CD4-positive, alpha-beta T cell treated with Interleukin-6 for 4 hours (primary cell): ENCODE results near the gene MYOC.
"Not testable (repeated sequence)": the region's sequence is repeated elsewhere in the genome, so short reads cannot be mapped to it uniquely, and the experiment has no call there.

Experiments used
- DNase-seq: peaks from one replicate; pipeline ENCODE4 v3.0.0-alpha.2; 2020; ENCODE audit warnings: mixed read lengths

The MYOC gene

DNA sequence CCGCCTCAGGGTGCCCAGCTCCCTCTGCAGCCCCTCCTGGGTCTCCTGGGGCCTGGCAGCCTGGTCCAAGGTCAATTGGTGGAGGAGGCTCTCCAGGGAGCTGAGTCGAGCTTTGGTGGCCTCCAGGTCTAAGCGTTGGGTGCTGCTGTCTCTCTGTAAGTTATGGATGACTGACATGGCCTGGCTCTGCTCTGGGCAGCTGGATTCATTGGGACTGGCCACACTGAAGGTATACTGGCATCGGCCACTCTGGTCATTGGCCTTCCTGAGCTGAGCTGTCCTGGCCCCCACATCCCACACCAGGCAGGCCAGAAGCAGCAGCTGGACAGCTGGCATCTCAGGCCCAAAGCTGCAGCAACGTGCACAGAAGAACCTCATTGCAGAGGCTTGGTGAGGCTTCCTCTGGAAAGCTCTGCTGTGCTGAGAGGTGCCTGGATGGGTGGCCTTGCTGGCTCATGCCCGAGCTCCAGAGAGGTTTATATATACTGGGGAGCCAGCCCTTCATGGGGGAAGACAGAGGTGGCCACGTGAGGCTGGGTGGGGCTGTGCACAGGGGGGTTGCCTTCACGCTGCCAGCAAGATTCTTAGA is at the start of gene MYOC:
TSS of gene MYOC (minus strand) at position 455 of the 589 bp plus-strand sequence. CDS start at position 378, 77 bp downstream.
- no peak for DNase-seq

DNA sequence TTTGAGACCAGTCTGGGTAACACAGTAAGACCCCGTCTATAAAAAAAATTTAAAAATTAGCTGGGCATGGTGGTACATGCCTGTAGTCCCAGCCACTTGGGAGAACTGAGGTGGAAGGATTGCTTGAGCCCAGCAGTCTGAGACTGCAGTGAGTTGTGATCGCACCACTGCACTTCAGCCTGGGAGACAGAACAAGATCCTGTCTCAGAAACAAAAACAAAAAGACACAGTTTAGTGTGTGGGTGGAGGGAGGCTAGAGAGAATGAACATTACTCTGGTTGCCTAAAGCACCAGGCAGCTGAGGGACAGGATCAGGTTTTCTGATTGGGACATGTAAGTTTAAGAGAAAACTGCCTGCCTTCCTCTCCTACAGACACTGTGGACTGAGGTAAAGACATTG is 47.0 kb upstream of the MYOC start:
- DNase-seq: no peak

DNA sequence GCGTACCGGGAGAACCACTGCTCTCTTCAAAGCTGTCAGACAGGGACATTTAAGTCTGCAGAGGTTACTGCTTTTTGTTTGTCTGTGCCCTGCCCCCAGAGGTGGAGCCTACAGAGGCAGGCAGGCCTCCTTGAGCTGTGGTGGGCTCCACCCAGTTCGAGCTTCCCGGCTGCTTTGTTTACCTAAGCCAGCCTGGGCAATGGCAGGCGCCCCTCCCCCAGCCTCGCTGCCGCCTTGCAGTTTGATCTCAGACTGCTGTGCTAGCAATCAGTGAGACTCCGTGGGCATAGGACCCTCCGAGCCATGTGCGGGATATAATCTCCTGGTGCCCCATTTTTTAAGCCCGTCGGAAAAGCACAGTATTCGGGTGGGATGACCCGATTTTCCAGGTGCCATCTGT is 43.3 kb upstream of the MYOC start:
- not testable (repeated sequence) for DNase-seq

DNA sequence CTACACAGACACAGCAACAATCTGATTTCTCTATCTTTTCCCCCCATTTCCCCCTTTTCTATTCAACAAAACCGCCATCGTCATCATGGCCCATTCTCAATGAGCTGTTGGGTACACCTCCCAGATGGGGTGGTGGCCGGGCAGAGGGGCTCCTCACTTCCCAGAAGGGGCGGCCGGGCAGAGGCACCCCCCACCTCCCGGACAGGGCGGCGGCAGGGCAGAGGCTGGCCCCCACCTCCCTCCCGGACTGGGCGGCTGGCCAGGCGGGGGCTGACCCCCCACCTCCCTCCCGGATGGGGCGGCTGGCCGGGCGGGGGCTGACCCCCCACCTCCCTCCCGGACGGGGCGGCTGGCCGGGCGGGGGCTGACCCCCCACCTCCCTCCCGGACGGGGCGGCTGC is 41.1 kb upstream of the MYOC start:
- not testable (repeated sequence) for DNase-seq

DNA sequence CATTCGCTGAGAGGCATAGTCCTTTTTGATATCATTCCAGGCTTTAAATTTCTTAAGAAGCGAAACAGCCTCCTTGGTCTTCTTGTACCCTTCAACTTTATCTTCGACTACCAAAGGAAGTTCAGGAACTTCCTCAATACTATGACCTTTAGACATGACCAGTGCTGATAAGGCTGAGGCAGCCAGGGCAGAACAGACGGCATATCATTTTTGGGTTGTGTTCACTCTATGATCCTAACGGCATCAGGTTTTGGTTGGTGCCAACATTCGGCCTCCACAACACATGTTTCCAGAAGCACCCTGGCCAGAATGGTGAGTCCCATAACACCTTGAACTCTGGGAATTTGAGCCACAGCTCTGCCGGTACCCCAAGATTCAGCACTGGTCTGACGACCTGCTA is 31.4 kb upstream of the MYOC start:
- no peak for DNase-seq

DNA sequence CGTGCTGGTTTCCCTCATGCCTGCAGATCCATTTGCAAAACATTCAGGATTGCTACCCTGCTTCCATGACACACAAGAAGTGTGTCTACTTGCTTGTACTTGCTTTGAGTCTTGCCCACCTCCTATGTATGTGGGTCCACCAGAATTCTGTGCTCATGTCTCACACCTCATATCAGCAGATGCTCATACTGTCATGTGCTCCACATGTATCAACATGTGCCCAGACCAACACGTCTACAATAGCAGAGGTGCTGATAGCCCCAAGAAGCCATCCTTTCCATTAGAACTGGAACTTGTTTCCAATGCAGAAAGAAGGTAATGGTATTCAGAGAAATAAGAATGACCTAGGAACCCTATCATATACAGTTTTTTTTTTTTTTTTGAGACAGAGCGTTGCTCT is 27.9 kb upstream of the MYOC start:
- DNase-seq: no peak

DNA sequence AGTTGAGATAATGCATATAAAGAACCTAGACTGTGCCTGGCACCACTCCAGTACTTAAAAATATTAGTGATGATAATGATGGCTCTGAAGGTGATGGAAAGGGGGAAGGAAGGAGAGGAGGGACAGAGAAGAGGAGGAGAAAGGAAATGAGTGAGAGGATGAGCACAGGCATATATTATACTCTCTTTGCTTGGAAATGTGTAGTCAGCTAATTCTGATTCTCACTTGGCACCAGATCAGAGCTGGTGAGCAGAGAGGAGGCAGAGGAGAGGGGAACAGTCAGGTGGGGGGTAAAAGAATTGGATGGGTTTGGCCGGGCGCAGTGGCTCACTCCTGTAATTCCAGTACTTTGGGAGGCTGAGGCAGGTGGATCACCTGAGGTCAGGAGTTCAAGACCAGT is 24.3 kb upstream of the MYOC start:
- DNase-seq: no peak

DNA sequence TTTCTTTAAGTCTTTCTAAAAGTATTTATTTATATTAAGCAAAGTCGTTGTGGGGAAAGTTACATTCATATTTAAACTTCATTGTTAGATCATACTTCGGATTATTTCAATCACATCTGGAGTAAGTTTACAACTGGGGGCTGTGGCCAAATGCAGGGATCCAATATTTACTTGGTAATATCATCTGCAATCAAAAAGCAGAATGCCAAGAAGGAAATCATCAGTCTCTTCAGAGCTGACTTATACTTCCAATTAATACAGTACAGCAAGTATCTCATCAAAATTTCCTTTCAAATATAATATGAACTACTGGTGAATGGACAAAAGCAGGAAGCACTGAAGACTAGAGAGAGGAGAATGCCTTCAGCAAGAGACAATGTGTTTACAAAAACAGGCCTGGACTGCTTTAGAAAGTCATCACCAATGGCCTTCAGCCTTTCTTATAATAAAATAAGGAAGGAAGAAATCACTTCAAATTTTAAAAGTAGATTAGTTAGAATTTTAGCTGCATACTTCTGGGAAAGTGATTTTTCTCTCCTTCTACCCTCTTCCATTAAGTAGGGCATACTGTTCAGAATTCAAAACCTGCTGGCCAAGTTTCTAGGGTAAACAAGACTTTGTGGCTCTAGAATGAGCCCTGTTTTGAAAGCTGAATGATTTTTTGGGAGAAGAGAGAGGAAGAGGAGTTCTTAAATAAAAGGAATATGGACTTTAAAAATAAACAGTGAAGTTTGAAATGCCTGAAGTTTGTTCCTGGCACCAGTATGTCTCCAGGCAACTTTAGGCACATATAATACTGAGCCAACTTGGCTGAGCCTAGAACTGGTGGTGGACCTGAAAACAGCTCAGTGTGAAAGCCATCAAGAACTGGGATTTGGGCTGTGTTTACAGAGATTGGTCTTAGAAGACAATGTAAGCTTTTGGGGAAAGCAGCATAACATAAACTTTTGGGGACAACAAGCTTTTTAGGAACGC is 22.2 kb upstream of the MYOC start:
- no peak for DNase-seq

DNA sequence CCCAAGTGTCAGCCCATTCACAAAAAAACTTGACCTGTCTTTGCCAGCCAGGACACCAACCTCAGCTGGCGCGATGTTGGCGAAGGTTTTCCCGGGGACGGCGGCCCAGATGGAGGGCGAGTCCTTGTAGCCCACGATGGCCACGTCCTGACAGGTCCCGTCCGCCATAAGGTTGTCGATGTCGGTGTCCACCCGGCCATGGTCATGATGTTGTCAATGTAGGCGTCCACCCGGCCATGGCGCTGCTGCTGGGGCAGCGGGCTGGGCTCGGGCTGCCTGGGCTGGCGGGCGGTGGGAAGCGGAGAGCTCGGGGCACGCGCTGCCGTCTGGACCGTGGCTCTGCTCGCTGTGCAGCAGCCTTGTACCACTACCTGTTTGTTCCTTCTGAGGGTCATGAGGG is 18.3 kb upstream of the MYOC start:
- DNase-seq: no peak

DNA sequence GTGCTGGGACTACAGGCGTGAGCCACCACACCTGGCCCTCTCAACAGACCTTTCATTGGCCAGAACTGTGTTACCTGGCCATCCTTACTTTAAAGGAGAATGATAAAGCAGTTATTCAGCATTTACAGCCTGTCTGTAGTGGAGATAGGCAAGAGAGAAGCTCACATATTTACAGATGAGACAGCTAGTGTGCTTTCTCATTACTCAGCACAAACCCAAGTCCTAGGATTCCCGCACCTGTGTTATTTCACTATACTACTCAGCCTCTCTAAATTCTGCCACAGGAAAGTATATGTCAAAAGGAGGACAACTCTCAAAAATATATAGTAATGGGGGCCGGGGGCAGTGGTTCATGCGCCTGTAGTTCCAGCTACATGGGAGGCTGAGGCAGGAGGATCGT is 15.9 kb upstream of the MYOC start:
- no peak for DNase-seq

DNA sequence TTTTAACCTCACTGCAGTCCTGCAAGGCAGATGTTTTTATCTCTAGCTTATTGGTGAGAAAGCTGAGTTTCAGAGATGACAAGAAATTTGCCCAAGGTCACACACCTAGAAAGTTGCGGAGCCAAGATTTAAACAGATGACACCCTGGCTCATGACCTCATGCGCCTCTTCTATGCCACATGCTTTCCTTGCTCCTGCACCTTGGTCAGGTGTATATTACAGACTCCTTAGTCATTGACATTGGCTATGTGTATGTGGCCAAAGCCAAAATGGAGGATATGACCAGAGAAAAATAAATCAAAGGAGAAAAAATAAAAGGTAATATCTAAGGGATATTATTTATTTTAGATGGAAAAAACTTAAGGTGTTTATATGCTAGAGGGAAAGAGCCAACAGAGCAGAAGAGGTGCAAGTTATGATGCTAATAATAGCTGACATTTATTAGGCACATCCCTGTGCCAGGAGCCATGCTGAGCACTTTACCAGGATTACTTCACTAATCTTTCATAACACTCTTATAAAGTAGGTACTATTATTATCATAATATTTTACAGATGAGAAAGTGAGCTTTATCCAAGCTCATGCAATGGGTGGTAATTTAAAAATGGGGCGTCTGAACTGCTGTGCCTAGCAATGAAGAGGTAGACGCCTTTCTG is 13.8 kb upstream of the MYOC start:
- no peak for DNase-seq

DNA sequence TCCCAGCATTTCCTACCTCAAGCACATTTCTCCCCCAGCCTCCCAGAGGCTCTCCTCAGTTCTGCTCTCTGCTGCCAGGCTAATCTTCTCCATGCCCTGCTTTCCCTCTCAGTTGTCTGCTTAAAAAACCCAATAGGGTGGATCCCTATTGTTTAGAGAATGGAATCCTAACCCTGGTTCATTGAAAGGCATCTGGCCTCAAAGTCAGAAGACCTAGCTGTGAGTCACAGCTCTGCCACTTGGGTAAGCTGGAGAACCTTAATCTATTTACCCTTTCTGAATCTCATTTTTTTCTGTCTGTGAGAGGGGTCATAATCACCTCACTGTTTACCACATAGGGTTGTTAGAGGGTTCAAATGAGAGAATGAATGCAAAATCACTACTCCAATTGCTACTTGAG is 12.5 kb upstream of the MYOC start:
- DNase-seq: no peak

DNA sequence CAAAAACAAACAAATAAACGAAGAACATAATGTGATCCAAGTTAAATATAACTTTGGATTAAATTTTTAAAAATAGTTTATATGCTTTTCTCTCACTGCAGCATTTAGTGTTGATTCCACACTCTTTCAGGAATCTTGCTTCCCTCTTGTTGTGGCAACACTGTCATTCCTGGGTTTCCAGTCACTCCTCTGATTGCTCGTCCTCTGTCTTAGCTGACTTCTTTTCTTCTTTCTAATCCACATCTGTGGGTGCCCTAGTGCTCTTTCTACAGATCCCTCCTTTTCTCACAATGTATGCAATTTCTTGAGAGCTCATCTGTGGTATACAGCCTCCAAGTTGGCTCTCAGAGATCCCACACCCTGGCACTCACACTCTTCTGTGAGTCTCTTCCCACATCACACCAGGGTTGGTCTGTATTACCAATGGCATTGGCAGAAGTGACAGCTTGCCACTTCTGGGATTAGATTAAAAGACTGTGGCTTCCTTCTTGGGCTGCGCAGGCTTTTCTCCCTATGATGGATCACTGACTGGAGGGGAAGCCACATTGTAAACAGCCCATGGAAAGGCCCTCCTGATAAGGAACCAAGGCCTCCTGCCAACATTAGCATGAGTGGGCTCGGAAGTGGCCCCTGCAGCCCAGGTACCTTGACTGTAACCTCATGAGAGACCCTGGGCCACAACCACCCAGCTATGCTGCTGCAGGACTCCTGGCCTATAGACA is 11.5 kb upstream of the MYOC start:
- DNase-seq: no peak

DNA sequence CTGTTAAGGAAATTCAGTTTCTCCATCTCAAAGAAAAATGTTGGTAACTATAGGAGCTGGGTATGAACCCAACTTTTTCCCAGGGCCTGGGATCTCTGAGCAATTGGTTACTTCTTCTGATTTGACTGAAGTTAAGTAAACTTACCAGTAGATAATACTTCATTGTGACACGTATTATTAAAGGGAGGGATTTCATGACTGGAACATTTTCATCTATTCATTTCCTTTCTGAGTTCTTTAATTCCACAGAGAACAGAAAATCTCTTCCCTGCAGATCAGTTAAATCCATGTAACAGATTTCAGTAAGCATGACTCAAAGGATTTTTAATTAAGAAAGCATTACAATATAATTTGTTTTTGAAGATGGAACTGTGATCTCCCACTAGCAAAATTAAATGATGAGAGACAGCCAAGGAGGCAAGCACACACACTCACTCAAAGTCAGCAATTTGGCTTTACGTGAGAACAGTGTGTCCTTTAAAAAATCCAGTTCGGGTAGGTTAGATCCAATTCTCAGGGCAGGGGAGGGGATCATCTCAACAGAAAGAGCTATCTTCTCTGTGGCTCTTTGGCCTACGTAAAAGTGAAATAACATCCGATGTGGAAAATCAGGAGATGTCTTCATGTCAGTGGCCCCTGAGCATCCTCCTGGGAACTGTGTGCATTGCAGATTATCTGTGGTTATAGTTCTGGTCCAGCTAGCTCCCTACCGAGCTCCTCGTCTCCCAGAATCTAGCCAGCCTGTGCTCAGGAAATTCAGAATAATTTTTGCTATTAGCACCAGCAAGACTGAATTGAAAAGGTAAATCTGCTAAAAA is 10.8 kb upstream of the MYOC start:
- DNase-seq: no peak

DNA sequence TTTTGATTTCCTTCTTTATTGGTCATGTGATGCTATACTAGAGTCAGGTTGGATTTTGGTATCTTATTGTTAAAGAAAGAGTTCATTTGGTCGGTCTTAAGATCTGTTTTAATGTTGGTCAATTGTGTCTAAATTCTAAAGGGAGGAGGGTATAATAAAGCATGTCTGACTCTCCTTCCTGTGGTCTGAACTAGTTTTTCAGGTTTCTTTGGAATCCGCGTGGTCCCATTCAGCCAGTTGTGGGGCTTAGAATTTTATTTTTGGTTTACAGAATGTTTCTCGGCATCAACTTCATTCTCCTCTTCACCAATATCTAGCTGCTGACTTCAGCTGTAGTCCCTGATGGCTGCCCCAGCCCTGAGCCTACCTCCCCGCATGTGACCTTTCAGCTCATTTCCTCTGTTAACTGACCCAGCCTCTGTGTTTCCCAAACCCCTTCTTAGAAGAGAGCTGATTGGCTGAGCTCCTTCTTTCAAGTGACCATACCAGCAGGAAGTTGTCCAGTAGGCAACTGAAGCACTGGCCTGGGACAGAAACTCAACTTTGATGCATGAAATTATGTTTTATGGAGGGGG is 8.7 kb upstream of the MYOC start:
- no peak for DNase-seq

DNA sequence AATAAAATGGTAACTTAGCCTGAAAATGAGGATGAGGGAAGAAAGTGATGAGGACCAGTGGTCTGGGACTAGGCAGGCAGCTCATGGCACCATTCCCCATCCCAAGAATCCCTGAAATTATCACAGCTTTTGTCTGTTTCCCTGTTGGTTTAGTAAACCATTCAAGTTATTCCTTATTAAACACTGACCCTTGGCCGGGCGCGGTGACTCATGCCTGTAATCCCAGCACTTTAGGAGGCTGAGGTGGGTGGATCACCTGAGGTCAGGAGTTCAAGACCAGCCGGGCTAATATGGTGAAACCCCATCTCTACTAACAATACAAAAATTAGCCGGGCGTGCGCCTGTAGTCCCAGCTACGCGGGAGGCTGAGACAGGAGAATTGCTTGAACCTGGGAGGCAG is 3.7 kb upstream of the MYOC start:
- DNase-seq: not testable (repeated sequence)

DNA sequence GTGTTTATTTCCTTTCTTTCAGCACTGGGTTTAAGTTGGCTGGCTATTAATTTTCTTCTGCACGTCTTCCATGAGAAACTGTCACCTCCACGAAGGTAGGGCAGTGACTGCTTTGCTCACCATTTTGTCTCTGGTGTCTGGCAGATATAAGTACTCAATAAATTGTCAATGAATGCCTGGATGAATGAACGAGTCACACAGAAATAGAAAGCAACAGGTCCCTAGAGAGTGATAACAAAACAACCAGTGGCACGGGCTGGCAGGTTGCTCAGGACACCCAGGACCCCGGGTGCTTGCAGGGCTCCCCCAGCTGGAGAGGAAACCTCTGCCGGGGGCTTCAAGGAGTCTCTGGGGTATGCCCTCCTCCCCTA is 3.2 kb upstream of the MYOC start:
- DNase-seq: no peak

DNA sequence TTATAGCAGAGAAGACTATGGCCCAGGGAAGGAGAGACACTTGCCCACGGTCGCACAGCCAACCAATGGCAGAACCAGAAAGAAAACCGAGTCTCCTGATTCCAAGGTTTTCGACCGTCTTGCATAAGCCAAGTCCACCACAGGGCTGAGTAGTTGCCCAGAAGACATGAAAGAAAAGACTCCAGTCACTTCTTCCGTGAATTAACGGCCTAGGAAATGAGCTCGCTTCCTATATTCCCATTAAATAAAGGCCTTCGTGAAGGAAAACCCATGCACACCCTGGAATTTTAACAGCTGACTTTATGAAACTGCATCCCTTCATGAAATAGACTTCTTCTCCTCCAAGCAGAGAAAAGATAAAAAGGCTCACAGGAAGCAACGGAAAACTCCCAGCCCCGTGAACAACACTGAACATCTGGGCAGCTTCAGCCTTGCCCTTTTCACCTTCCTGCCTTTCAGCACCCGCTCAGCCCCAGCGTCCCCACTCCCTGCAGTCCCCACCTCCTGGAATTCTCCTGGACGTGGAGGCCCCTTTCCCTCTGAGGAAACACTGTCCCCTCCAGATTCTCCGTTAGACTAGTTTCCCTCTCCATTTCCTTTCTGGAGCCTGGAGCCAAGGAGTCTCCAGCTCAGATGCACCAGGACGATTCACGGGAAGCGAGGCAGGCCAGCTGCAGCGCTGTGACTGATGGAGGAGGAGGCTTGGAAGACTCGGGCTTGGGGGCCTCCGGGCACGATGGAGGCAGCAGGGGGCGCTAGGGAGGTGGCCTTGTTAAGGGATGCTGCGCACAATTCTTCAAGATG is 2.7 kb upstream of the MYOC start:
- DNase-seq: peak; percentile 71

DNA sequence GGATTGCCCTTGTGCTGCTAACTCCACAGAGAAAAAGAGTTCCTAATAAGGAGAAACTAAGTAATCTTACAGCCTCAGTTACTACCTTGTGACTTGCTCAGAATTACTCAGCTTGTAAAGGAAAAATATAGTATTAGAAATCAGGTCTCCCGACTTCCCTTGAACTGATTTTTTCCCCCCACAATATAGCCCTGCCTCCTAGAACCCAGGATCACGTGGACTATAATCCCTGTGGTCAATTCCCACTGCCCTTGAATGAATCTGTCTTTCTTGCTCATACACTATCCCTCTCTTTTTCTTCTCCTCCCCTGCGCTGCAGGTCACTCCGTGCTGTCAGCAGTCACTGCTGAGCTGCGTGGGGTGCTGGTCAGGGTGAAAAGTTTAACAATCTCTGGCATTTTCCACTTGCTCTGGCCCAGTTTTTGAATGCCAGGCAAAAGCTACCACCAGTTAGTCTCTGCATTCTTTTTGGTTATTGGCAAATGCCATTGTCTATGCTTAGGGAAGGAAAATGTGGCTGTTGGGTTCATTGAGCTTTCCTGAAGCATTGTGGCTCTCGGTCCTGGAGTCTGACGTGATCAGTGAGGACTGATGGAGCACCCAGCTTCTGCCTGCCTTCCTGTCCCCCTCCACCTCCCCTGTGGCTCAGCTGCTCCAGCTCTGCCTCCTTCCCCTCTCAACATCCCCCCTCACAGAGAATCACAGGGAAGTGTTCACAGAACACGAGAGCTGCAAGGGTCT is 1.9 kb upstream of the MYOC start:
- no peak for DNase-seq

DNA sequence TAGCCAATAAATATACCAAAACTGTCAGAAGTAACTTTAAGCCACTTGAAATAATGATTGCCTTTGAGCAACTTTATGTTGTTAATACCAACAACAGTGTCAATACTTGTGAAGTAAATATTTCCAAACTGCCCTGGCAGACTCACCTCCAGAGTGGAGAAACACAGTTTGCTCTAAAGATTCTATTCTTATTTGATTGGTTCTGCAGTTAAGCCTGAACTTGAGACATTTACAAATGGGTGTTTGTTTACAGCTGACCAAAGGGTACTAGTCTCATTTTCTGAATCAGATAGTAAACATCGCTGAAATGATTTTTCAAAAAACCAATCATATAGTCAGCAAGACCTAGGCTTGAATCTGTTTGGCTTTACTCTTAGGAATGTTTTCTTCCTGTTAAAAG is 1.3 kb upstream of the MYOC start:
- DNase-seq: no peak

DNA sequence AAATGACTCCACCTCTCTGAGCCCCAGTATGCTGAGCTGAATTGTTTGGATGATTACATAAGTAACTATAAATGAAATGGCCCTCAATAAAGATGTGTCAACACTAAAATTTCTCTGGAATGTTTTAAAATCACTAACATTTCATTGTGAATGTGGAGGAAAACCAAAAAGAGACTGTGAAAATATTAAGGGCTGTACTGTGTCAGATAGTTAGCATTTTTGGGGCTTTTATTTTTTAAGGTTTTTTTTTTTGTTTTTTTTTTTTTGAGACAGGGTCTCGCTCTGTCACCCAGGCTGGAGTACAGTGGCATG is 6.3 kb downstream of the MYOC start:
- DNase-seq: no peak
